Measurements from ENCODE around the gene KLHL29. TPM values are rescaled to one million over a fixed set of nuclear protein-coding genes. Genes with fewer than 3 reads are reported as not detected.

Gene KLHL29
- total RNA-seq, 1 experiment from 2014 or later: 16.7 TPM

GRCh38 chr2:23531280-23531679, 146.3 kb downstream of the KLHL29 start:
- RAD21 ChIA-PET (ENCODE audit: low non-redundant PET in 1 of 2, low total read pairs in 2 of 2, uncharacterized antibody in 2 of 2, unreplicated experiment in 2 of 2): no interaction called here
- no peaks in the 10 kb centered on the region for H3K36me3 ChIP-seq (ENCODE audit: control insufficient read depth in 1 of 2, insufficient read depth in 2 of 2, low read length in 2 of 2)
- H3K4me1 ChIP-seq (ENCODE audit: control insufficient read depth in 1 of 2, insufficient read depth in 2 of 2, low read length in 2 of 2): no peaks in the 10 kb centered on the region
- no peak overlapping the region for H3K4me2 ChIP-seq (ENCODE audit: low read length)
- no peaks in the 10 kb centered on the region for H3K79me2 ChIP-seq (ENCODE audit: insufficient read depth, low read length)
- no peak overlapping the region for H3K9ac ChIP-seq (ENCODE audit: low read length)
- CTCF ChIA-PET: no interaction called here
- intact Hi-C loops (cut with micrococcal nuclease): no loop called here
- no peak for DNase-seq (ENCODE audit: low read depth, low spot score)
- H3K9me3 ChIP-seq (ENCODE audit: control insufficient read depth in 1 of 2, insufficient read depth in 1 of 2, low read depth in 1 of 2, low read length in 2 of 2): no peaks in the 10 kb centered on the region
- ATAC-seq: no peak
- H3K27me3 ChIP-seq (ENCODE audit: insufficient read depth, low read length): no peaks in the 10 kb centered on the region
- POLR2A ChIA-PET: no interaction called here
- H3K27ac ChIP-seq (ENCODE audit: low read depth, low read length): no peak overlapping the region
- H3K9me2 ChIP-seq (ENCODE audit: insufficient read depth): no peaks in the 10 kb centered on the region
- H4K20me1 ChIP-seq (ENCODE audit: insufficient read depth): no peaks in the 10 kb centered on the region
- BruUV-seq (replicated peaks): no TSS peak
- TF ChIP-seq, protein P1, sequence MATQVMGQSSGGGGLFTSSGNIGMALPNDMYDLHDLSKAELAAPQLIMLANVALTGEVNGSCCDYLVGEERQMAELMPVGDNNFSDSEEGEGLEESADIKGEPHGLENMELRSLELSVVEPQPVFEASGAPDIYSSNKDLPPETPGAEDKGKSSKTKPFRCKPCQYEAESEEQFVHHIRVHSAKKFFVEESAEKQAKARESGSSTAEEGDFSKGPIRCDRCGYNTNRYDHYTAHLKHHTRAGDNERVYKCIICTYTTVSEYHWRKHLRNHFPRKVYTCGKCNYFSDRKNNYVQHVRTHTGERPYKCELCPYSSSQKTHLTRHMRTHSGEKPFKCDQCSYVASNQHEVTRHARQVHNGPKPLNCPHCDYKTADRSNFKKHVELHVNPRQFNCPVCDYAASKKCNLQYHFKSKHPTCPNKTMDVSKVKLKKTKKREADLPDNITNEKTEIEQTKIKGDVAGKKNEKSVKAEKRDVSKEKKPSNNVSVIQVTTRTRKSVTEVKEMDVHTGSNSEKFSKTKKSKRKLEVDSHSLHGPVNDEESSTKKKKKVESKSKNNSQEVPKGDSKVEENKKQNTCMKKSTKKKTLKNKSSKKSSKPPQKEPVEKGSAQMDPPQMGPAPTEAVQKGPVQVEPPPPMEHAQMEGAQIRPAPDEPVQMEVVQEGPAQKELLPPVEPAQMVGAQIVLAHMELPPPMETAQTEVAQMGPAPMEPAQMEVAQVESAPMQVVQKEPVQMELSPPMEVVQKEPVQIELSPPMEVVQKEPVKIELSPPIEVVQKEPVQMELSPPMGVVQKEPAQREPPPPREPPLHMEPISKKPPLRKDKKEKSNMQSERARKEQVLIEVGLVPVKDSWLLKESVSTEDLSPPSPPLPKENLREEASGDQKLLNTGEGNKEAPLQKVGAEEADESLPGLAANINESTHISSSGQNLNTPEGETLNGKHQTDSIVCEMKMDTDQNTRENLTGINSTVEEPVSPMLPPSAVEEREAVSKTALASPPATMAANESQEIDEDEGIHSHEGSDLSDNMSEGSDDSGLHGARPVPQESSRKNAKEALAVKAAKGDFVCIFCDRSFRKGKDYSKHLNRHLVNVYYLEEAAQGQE (IDR thresholded peaks at IDR 0.05; ENCODE audit: low read depth): no peak
- TF ChIP-seq POLR2AphosphoS5 (IDR thresholded peaks at IDR 0.05; ENCODE audit: low read depth, low read length) (no peak), SP1 (IDR thresholded peaks at IDR 0.05; ENCODE audit: low read depth) (no peak), EZH2 (IDR thresholded peaks at IDR 0.05) (no peak), TCF7L2 (IDR thresholded peaks at IDR 0.05; ENCODE audit: borderline replicate concordance, extremely low read depth, insufficient read depth, insufficient read length) (no peak), RAD21 (IDR thresholded peaks at IDR 0.05; ENCODE audit: low read depth) (no peak), JUND (IDR thresholded peaks at IDR 0.05) (no peak), CEBPB (IDR thresholded peaks at IDR 0.05; ENCODE audit: low read depth) (no peak), ATF3 (IDR thresholded peaks at IDR 0.05) (no peak), YY1 (IDR thresholded peaks at IDR 0.05; ENCODE audit: extremely low read depth, insufficient replicate concordance, low read depth, low read length) (no peak), FOSL1 (IDR thresholded peaks at IDR 0.05; ENCODE audit: low read depth) (no peak), EGR1 (IDR thresholded peaks at IDR 0.05; ENCODE audit: low read depth) (no peak), ELF1 (IDR thresholded peaks at IDR 0.05; ENCODE audit: borderline replicate concordance, low read depth) (no peak), MAX (IDR thresholded peaks at IDR 0.05) (no peak), ZFX (IDR thresholded peaks at IDR 0.05) (no peak), ZNF274 (IDR thresholded peaks at IDR 0.05; ENCODE audit: low read depth, low read length) (no peak), POLR2A (IDR thresholded peaks at IDR 0.05; ENCODE audit: borderline replicate concordance, extremely low read depth, insufficient read depth, insufficient read length) (no peak), CBX3 (IDR thresholded peaks at IDR 0.05; ENCODE audit: low read depth) (no peak), EZH2phosphoT487 (IDR thresholded peaks at IDR 0.05; ENCODE audit: borderline replicate concordance) (no peak)
- TF ChIP-seq, protein P2, sequence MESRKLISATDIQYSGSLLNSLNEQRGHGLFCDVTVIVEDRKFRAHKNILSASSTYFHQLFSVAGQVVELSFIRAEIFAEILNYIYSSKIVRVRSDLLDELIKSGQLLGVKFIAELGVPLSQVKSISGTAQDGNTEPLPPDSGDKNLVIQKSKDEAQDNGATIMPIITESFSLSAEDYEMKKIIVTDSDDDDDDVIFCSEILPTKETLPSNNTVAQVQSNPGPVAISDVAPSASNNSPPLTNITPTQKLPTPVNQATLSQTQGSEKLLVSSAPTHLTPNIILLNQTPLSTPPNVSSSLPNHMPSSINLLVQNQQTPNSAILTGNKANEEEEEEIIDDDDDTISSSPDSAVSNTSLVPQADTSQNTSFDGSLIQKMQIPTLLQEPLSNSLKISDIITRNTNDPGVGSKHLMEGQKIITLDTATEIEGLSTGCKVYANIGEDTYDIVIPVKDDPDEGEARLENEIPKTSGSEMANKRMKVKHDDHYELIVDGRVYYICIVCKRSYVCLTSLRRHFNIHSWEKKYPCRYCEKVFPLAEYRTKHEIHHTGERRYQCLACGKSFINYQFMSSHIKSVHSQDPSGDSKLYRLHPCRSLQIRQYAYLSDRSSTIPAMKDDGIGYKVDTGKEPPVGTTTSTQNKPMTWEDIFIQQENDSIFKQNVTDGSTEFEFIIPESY (IDR thresholded peaks at IDR 0.05; ENCODE audit: extremely low read depth, insufficient replicate concordance, low read length): no peak
- no peak overlapping the region for H3K4me3 ChIP-seq (replicated peaks in 1 of 2; ENCODE audit: low read depth in 1 of 2, low read length in 2 of 2)
- no peak overlapping the region for H2AFZ ChIP-seq (ENCODE audit: low read depth, low read length, poor library complexity, severe bottlenecking)
